Measurements from ENCODE around the gene KIF3A. TPM values are rescaled to one million over a fixed set of nuclear protein-coding genes. Genes with fewer than 3 reads are reported as not detected.

KIF3A gene
- total RNA-seq, 4 donors from 2014 or later = 2.6 to 15.0 (median 6.3) TPM

DNA sequence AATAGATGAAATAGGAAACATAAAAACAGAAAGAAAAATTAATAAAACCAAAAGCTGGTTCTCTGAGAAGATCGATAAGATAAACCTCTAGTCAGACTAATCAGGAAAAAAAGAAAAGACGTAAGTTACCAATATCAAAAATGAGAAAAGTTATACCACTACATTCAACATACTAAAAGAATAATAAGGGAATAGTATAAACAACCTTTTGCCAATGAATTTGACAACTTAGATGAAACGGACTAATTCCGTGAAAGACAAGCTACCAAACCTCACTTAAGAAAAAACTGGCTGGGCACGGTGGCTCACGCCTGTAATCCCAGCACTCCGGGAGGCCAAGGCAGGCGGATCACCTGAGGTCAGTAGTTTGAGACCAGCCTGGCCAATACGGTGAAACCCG is 7.5 kb downstream of the KIF3A start:
- H3K27me3 ChIP-seq = no peaks in the 10 kb centered on the region
- no peaks in the 10 kb centered on the region for H3K36me3 ChIP-seq
- TF ChIP-seq POLR2A (IDR thresholded peaks at IDR 0.05) (no peak), CTCF (IDR thresholded peaks at IDR 0.05) (no peak), EP300 (IDR thresholded peaks at IDR 0.05) (no peak), POLR2AphosphoS5 (IDR thresholded peaks at IDR 0.05) (no peak)
- H3K9me3 ChIP-seq = no peaks in the 10 kb centered on the region
- no peak overlapping the region for H3K4me3 ChIP-seq
- 96% methylated on average over 10 of the region's 10 CpGs for WGBS
- H3K4me1 ChIP-seq = no peaks in the 10 kb centered on the region
- H3K27ac ChIP-seq = no peak overlapping the region
- DNase-seq (ENCODE audit: low spot score in 2 of 2) = no peak

- no peaks in the 10 kb centered on the region for H3K27me3 ChIP-seq
- no peaks in the 10 kb centered on the region for H3K36me3 ChIP-seq
- no peak for TF ChIP-seq POLR2A (IDR thresholded peaks at IDR 0.05)
- TF ChIP-seq CTCF (IDR thresholded peaks at IDR 0.05) = no peak
- TF ChIP-seq EP300 (IDR thresholded peaks at IDR 0.05) = no peak
- TF ChIP-seq POLR2AphosphoS5 (IDR thresholded peaks at IDR 0.05) = no peak
- H3K9me3 ChIP-seq = no peaks in the 10 kb centered on the region
- no peaks in the 10 kb centered on the region for H3K4me1 ChIP-seq
- no peak overlapping the region for H3K27ac ChIP-seq
- no peak overlapping the region for H3K4me3 ChIP-seq
- 96% methylated on average over 2 of the region's 2 CpGs for WGBS
- no peak for DNase-seq (ENCODE audit: low spot score in 2 of 2)
These were observed 11.6 kb downstream of the KIF3A start for GRCh38 chr5:132725745-132726144.

DNA sequence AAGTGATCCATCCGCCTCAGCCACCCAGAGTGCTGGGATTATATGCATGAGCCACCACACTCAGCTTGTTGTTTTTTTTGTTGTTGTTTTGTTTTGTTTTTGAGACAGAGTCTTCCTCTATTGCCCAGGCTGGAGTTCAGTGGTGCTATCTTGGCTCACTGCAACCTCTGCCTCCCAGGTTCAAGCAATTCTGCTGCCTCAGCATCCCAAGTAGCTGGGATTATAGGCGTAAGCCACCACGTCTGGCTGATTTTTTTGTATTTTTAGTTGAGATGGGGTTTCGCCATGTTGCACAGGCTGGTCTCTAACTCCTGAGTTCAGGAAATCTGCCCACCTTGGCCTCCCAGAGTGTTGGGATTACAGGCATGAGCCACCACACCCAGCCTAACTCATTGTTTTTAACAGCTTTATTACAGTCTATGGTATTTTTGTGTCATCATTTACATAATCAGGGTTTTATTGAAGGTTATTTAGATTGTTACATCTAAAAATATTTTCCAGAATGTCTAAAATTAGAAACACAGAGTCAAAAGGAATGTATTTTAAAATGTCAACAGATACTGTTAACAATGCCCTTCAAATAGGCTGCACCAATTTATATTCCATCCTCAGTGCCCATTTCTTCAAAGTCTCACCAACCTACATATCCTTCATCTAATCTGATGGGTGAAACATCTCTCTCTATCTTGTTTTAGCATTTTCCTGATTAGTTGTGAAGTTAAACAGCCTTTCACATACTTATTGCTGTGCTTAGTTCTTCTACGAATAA is 18.6 kb downstream of the KIF3A start:
- Histone ChIP-seq H3K27ac (no peak overlapping the region), H3K27me3 (no peaks in the 10 kb centered on the region), H3K4me3 (no peak overlapping the region), H3K4me1 (no peaks in the 10 kb centered on the region), H3K9me3 (no peaks in the 10 kb centered on the region), H3K36me3 (peaks cover 13% of the 10 kb centered on the region)
- whole genome bisulfite sequencing = 97% methylated on average over 5 of the region's 5 CpGs
- DNase-seq (ENCODE audit: low spot score in 2 of 2) = no peak
- TF ChIP-seq EP300 (IDR thresholded peaks at IDR 0.05) = no peak
- no peak for TF ChIP-seq POLR2AphosphoS5 (IDR thresholded peaks at IDR 0.05)
- no peak for TF ChIP-seq POLR2A (IDR thresholded peaks at IDR 0.05)
- no peak for TF ChIP-seq CTCF (IDR thresholded peaks at IDR 0.05)

DNA sequence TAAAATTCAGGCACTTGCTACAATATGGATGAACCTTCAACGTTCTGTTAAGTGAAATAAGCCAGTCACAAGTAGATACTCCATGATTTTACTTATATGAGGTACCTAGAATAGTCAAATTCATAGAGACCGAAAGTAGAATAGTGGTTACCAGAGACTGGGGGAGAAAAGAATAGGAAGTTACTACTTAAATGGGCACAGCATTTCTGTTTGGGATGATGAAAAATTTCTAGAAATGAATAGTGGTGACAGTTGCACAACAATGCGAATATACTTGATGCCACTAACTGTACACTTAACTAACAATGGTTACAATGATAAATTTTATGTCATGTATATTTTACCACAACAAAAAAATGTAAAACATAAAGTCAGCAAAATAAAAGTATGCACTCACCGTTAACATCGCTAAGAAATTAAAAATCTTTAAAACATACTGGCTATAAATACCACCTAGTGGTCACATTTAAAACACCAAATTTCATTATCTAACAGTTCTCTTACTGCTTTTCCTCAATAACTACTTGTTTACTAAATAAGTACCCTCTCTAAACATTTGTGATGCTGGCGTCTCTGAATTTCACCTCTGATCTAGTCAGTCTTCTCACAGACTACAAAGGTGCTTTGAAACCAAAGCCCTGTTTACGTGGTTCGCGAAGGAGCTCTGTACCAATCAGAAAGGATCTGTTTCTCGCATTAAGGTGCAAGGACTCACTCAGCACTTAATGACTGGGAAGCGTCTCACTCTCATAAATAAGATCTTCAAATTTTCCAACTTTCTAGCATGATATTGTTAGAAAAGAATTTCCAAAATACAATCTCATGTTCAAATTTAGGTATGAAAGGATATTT is 22.7 kb downstream of the KIF3A start:
- H3K4me1 ChIP-seq = no peaks in the 10 kb centered on the region
- H3K27ac ChIP-seq = no peak overlapping the region
- H3K27me3 ChIP-seq = no peaks in the 10 kb centered on the region
- DNase-seq (ENCODE audit: low spot score in 2 of 2) = no peak
- H3K4me3 ChIP-seq = no peak overlapping the region
- TF ChIP-seq CTCF (IDR thresholded peaks at IDR 0.05) = peak; percentile 14 to 24
- TF ChIP-seq EP300 (IDR thresholded peaks at IDR 0.05) = no peak
- no peak for TF ChIP-seq POLR2A (IDR thresholded peaks at IDR 0.05)
- no peak for TF ChIP-seq POLR2AphosphoS5 (IDR thresholded peaks at IDR 0.05)
- WGBS = 68% methylated on average over 11 of the region's 11 CpGs
- no peaks in the 10 kb centered on the region for H3K9me3 ChIP-seq
- H3K36me3 ChIP-seq = peaks cover 9% of the 10 kb centered on the region

DNA sequence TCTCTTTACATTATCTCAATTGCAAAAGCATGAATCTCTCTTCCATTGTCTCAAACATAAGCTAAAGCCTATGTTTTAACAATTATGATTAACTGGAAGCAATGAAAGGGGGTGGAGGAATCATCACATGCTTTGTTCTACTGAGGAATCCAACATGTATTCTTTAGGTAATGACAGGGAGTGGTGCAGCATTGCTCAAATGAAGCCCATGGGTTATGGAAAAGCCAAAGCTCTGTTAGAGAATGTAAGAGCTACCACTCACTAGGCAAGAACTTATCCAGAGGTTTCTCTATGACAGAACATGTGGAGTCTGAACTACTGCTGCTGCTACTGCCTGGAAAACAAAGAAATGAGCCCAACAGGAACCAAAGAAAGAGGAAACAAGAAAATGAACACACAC is 28.7 kb downstream of the KIF3A start:
- H3K27me3 ChIP-seq = no peaks in the 10 kb centered on the region
- H3K27ac ChIP-seq = no peak overlapping the region
- H3K36me3 ChIP-seq = no peaks in the 10 kb centered on the region
- no peak overlapping the region for H3K4me3 ChIP-seq
- no peak for TF ChIP-seq POLR2A (IDR thresholded peaks at IDR 0.05)
- TF ChIP-seq CTCF (IDR thresholded peaks at IDR 0.05) = no peak
- TF ChIP-seq EP300 (IDR thresholded peaks at IDR 0.05) = no peak
- no peak for TF ChIP-seq POLR2AphosphoS5 (IDR thresholded peaks at IDR 0.05)
- no peaks in the 10 kb centered on the region for H3K4me1 ChIP-seq
- no peaks in the 10 kb centered on the region for H3K9me3 ChIP-seq
- DNase-seq (ENCODE audit: low spot score in 2 of 2) = no peak
